Endothelial cell of umbilical vein (primary cell): ENCODE data around the gene NCKAP5. TPM values are rescaled to one million over a fixed set of nuclear protein-coding genes. Genes with fewer than 3 reads are reported as not detected.

Experiments used
- BruUV-seq: library from RNA; stranded (reverse); fragments of 400-500 nt; replicated peaks from 2 replicates; lab custom pipeline; 2021; lab: Mats Ljungman, UMichigan
- CTCF ChIA-PET: fragments of 300-600, 350-600 bp; sonication (Branson Sonifier 250); formaldehyde crosslinking; loops from one replicate; lab custom pipeline; 2021; ENCODE audit warnings: antibody characterized with exemption, inconsistent platforms; lab: Charles Lee
- POLR2A ChIA-PET: fragments of 300-600, 350-600 bp; sonication (Branson Sonifier 250); formaldehyde crosslinking; loops from one replicate; lab custom pipeline; 2021; ENCODE audit warnings: antibody characterized with exemption, inconsistent platforms; lab: Charles Lee
- DNase-seq: peaks from one replicate; pipeline ENCODE4 v3.0.0-alpha.2; 2011; ENCODE audit warnings: low read depth, low spot score
- FAIRE-seq: peaks from 2 replicates; lab custom pipeline; 2011; peaks lifted over from hg19 to GRCh38; lab: Jason Lieb, UNC
- H2AFZ ChIP-seq: 2 replicates; pipeline ENCODE4 v1.6.0; 2012; ENCODE audit warnings: low read depth, low read length, control low read depth, inconsistent platforms
- H3K27ac ChIP-seq: 2 replicates; pipeline ENCODE4 v1.5.1; 2011; ENCODE audit warnings: low read depth, mild to moderate bottlenecking, control low read depth, low read length, moderate library complexity; ENCODE audit not compliant: insufficient read depth
- H3K27me3 ChIP-seq, 2 experiments: 2 replicates each; pipeline versions ENCODE4 v1.6.0 to v1.6.1; 2011; ENCODE audit warnings: low read length in 2 of 2, mixed read lengths in 1 of 2; ENCODE audit not compliant: control insufficient read depth in 2 of 2, insufficient read depth in 2 of 2
- H3K36me3 ChIP-seq, 2 experiments: 2 replicates in 1 of 2; 3 replicates in 1 of 2; pipeline ENCODE4 v1.5.1; 2011; ENCODE audit warnings: low read length in 2 of 2, mild to moderate bottlenecking in 1 of 2, moderate library complexity in 1 of 2; ENCODE audit not compliant: control insufficient read depth in 2 of 2, insufficient read depth in 2 of 2; ENCODE audit errors: extremely low read depth in 1 of 2
- H3K4me1 ChIP-seq: 3 replicates; pipeline ENCODE4 v1.5.1; 2011; ENCODE audit warnings: mild to moderate bottlenecking, low read length; ENCODE audit not compliant: control insufficient read depth, insufficient read depth; ENCODE audit errors: extremely low read depth
- H3K4me2 ChIP-seq: 2 replicates; pipeline ENCODE4 v1.6.1; 2011; ENCODE audit warnings: low read length, control low read depth, mixed read lengths; ENCODE audit not compliant: insufficient read depth
- H3K4me3 ChIP-seq, 3 experiments: fragments of 200-600 bp in 1 of 3; sonication (generic), shearing (Covaris generic) in 1 of 3; replicated peaks in 1 of 3; 2 replicates each; pipeline ENCODE4 v1.5.1; 2011 to 2016; ENCODE audit warnings: control low read depth in 3 of 3, low read length in 3 of 3, mild to moderate bottlenecking in 2 of 3, inconsistent platforms in 1 of 3, low read depth in 1 of 3, moderate library complexity in 1 of 3; ENCODE audit not compliant: insufficient read depth in 1 of 3
- H3K79me2 ChIP-seq: 2 replicates; pipeline ENCODE4 v1.6.0; 2012; ENCODE audit warnings: low read length, inconsistent platforms; ENCODE audit not compliant: control insufficient read depth, insufficient read depth
- H3K9ac ChIP-seq: replicated peaks from 2 replicates; pipeline ENCODE3; 2011; ENCODE audit warnings: low read length, control low read depth; ENCODE audit not compliant: insufficient read depth; ENCODE audit errors: extremely low read depth
- H3K9me1 ChIP-seq: replicated peaks from 3 replicates; pipeline ENCODE4 v1.6.0; 2011; ENCODE audit warnings: mild to moderate bottlenecking, low read length; ENCODE audit not compliant: control insufficient read depth, insufficient read depth; ENCODE audit errors: extremely low read depth
- H3K9me3 ChIP-seq: replicated peaks from 2 replicates; pipeline ENCODE4 v1.5.1; 2012; ENCODE audit warnings: low read length, inconsistent platforms; ENCODE audit not compliant: control insufficient read depth, insufficient read depth
- H4K20me1 ChIP-seq: replicated peaks from 2 replicates; pipeline ENCODE3; 2011; ENCODE audit warnings: mild to moderate bottlenecking, low read length; ENCODE audit not compliant: control insufficient read depth, insufficient read depth; ENCODE audit errors: extremely low read depth
- EZH2 ChIP-seq: IDR thresholded peaks from 2 replicates; pipeline ENCODE4 v1.6.1; 2012; ENCODE audit warnings: borderline replicate concordance, low read depth, mild to moderate bottlenecking, moderate library complexity, low read length, inconsistent platforms; ENCODE audit not compliant: severe bottlenecking
- FOS ChIP-seq: IDR thresholded peaks from 2 replicates; pipeline ENCODE4 v1.6.1; 2011; ENCODE audit warnings: mild to moderate bottlenecking, low read length, moderate library complexity, borderline replicate concordance; ENCODE audit not compliant: insufficient read depth
- GATA2 ChIP-seq: IDR thresholded peaks from 2 replicates; pipeline ENCODE4 v1.7.0; 2011; ENCODE audit warnings: low read depth, mild to moderate bottlenecking, moderate library complexity, mixed read lengths, low read length; ENCODE audit not compliant: insufficient read length, insufficient read depth
- JUN ChIP-seq: IDR thresholded peaks from 2 replicates; pipeline ENCODE4 v1.6.1; 2011; ENCODE audit warnings: borderline replicate concordance, low read depth; ENCODE audit not compliant: insufficient read length, insufficient read depth
- MYC ChIP-seq: IDR thresholded peaks from one replicate; pipeline ENCODE4 v1.6.1; 2011; ENCODE audit warnings: mild to moderate bottlenecking, low read depth, low read length
- POLR2A ChIP-seq: IDR thresholded peaks from 2 replicates; pipeline ENCODE4 v1.6.1; 2012; ENCODE audit warnings: low read depth, mild to moderate bottlenecking, control low read depth, low read length
- POLR2AphosphoS5 ChIP-seq: IDR thresholded peaks from 2 replicates; pipeline ENCODE4 v1.6.1; 2012; ENCODE audit warnings: low read depth, mild to moderate bottlenecking, control low read depth, low read length, moderate library complexity; ENCODE audit not compliant: insufficient read depth
- dilution Hi-C: fragments of 300-500 bp; cut with MboI; formaldehyde crosslinking; loops from one replicate; pipeline ENCODE4 v1.15.0; 2019; ENCODE audit warnings: low sequenced_read_pairs; ENCODE audit not compliant: extremely low pct_ligation_motif_present
- intact Hi-C: fragments of 100-400 bp; cut with micrococcal nuclease; formaldehyde crosslinking; loops from one replicate; pipeline ENCODE4 v1.10.0; 2022
- polyA plus RNA-seq, 4 experiments: library from polyadenylated mRNA; depleted of rRNA in 3 of 4; stranded (reverse) in 3 of 4; unstranded in 1 of 4; fragments of >200 nt; gene quantifications; 2 replicates each; pipeline versions ENCODE4 v1.2.1 to v1.2.3, GENCODE V29; 2011 to 2012; ENCODE audit warnings: missing spikeins in 1 of 4
- total RNA-seq: library from RNA; stranded (reverse); gene quantifications from 2 replicates; pipeline ENCODE4 v1.2.3, GENCODE V29; 2021
- TF ChIP-seq, protein P1 (sequence below), 2 donors: IDR thresholded peaks; 1 replicate in 1 of 2; 2 replicates in 1 of 2; pipeline ENCODE4 v1.5.1; 2011; ENCODE audit warnings: low read length in 2 of 2, mild to moderate bottlenecking in 2 of 2, moderate library complexity in 2 of 2, control low read depth in 1 of 2, inconsistent platforms in 1 of 2, low read depth in 1 of 2; ENCODE audit not compliant: insufficient read depth in 1 of 2; ENCODE audit errors: extremely low read depth in 1 of 2
- TF ChIP-seq, protein P2 (sequence below): IDR thresholded peaks from 2 replicates; pipeline ENCODE4 v1.6.1; 2011; ENCODE audit not compliant: insufficient read depth, insufficient read length

NCKAP5 gene
- total and polyA plus RNA-seq, 2 donors (not counting 3 experiments of a cell fraction or from before 2014, with no cell fraction given) = 0.47 to 3.3 TPM

DNA sequence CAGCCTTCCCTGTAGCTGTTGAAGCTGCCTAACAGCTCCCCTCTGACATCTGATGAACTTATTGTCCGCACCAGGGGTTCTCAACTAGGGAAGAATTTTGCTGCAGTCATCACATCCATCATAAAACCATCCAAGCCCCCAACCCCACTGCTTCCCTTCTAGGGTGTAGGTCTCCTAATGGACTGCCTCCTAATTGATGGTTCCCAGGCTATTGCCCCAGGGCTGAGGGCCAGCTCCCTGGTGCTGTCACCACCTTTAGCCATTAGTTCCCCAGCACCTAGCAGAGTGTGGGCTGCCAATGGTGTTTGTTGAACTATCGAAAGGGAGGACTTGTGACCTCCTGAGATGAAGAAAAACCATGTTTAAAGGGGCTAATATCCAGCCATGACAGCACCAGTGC is 125.9 kb downstream of the NCKAP5 start:
- intact Hi-C loops (no loop called here), dilution Hi-C loops (no loop called here)
- Histone ChIP-seq H3K9me3 (no peaks in the 10 kb centered on the region), H3K79me2 (no peaks in the 10 kb centered on the region), H4K20me1 (no peaks in the 10 kb centered on the region), H3K4me2 (no peak overlapping the region), H3K27me3 (no peaks in the 10 kb centered on the region), H3K9me1 (no peaks in the 10 kb centered on the region), H3K4me1 (no peaks in the 10 kb centered on the region), H3K4me3 (no peak overlapping the region), H3K9ac (no peak overlapping the region), H3K27ac (no peak overlapping the region), H2AFZ (no peak overlapping the region), H3K36me3 (no peaks in the 10 kb centered on the region)
- TF ChIP-seq FOS = no peak
- TF ChIP-seq, protein P1, sequence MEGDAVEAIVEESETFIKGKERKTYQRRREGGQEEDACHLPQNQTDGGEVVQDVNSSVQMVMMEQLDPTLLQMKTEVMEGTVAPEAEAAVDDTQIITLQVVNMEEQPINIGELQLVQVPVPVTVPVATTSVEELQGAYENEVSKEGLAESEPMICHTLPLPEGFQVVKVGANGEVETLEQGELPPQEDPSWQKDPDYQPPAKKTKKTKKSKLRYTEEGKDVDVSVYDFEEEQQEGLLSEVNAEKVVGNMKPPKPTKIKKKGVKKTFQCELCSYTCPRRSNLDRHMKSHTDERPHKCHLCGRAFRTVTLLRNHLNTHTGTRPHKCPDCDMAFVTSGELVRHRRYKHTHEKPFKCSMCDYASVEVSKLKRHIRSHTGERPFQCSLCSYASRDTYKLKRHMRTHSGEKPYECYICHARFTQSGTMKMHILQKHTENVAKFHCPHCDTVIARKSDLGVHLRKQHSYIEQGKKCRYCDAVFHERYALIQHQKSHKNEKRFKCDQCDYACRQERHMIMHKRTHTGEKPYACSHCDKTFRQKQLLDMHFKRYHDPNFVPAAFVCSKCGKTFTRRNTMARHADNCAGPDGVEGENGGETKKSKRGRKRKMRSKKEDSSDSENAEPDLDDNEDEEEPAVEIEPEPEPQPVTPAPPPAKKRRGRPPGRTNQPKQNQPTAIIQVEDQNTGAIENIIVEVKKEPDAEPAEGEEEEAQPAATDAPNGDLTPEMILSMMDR (IDR thresholded peaks at IDR 0.05; ENCODE audit: extremely low read depth in 1 of 2, insufficient read depth in 1 of 2, low read depth in 1 of 2, low read length in 2 of 2) = no peak
- TF ChIP-seq POLR2AphosphoS5 = no peak
- no peak for TF ChIP-seq JUN
- TF ChIP-seq POLR2A = no peak
- TF ChIP-seq, protein P2, sequence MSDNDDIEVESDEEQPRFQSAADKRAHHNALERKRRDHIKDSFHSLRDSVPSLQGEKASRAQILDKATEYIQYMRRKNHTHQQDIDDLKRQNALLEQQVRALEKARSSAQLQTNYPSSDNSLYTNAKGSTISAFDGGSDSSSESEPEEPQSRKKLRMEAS = no peak
- FAIRE-seq (no peak), DNase-seq (no peak)
- BruUV-seq = no TSS peak
- CTCF ChIA-PET = interaction anchor here (1.0 kb wide), 1 partner anchor 337 kb away, joined by 3 read pairs; no protein-coding TSS in a partner anchor
- POLR2A ChIA-PET = no interaction called here

DNA sequence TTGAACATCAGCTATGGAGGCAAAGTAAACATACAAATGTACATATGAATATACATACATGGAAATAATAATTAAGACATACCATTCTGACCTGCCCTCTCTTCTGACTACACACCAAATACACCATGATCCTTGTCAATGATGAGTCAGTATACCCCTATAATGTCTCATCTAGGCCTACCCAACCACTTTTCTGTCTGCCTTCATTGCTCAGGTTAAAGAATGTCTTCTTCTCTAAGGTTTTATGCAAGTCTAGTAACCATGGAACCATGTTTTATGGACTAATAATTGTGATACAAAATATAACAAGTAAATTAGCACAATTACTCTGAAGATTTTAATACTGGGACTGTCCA is 128.7 kb downstream of the NCKAP5 start:
- CTCF ChIA-PET = no interaction called here
- no peak for DNase-seq
- no peaks in the 10 kb centered on the region for H3K9me1 ChIP-seq
- H3K79me2 ChIP-seq = no peaks in the 10 kb centered on the region
- no peaks in the 10 kb centered on the region for H3K27me3 ChIP-seq
- intact Hi-C loops (no loop called here), dilution Hi-C loops (no loop called here)
- no peak overlapping the region for H3K27ac ChIP-seq
- FAIRE-seq = no peak
- H3K36me3 ChIP-seq = no peaks in the 10 kb centered on the region
- H3K9me3 ChIP-seq = no peaks in the 10 kb centered on the region
- H3K4me3 ChIP-seq = no peak overlapping the region
- no peak overlapping the region for H3K9ac ChIP-seq
- POLR2A ChIA-PET = no interaction called here
- no peaks in the 10 kb centered on the region for H3K4me1 ChIP-seq
- no TSS peak for BruUV-seq
- H4K20me1 ChIP-seq = no peaks in the 10 kb centered on the region
- TF ChIP-seq, protein P2 = no peak
- no peak for TF ChIP-seq EZH2
- no peak for TF ChIP-seq GATA2
- TF ChIP-seq POLR2A = no peak
- TF ChIP-seq, protein P1 (IDR thresholded peaks at IDR 0.05; ENCODE audit: extremely low read depth in 1 of 2, insufficient read depth in 1 of 2, low read depth in 1 of 2, low read length in 2 of 2) = no peak
- no peak for TF ChIP-seq FOS
- TF ChIP-seq JUN = no peak
- no peak for TF ChIP-seq POLR2AphosphoS5
- no peak for TF ChIP-seq MYC
- H3K4me2 ChIP-seq = no peak overlapping the region
- no peak overlapping the region for H2AFZ ChIP-seq
